Measurements from ENCODE around the gene FOXQ1.

Gene FOXQ1

GRCh38 chr6:1313767-1314503 lies 2.0 kb downstream of the FOXQ1 start (continued):
- TF ChIP-seq, protein P1, sequence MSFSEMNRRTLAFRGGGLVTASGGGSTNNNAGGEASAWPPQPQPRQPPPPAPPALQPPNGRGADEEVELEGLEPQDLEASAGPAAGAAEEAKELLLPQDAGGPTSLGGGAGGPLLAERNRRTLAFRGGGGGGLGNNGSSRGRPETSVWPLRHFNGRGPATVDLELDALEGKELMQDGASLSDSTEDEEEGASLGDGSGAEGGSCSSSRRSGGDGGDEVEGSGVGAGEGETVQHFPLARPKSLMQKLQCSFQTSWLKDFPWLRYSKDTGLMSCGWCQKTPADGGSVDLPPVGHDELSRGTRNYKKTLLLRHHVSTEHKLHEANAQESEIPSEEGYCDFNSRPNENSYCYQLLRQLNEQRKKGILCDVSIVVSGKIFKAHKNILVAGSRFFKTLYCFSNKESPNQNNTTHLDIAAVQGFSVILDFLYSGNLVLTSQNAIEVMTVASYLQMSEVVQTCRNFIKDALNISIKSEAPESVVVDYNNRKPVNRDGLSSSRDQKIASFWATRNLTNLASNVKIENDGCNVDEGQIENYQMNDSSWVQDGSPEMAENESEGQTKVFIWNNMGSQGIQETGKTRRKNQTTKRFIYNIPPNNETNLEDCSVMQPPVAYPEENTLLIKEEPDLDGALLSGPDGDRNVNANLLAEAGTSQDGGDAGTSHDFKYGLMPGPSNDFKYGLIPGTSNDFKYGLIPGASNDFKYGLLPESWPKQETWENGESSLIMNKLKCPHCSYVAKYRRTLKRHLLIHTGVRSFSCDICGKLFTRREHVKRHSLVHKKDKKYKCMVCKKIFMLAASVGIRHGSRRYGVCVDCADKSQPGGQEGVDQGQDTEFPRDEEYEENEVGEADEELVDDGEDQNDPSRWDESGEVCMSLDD (tag by site-specific recombination; IDR thresholded peaks at IDR 0.05) = peak; percentile 21; the same call in 1 of the 2 replicates
- TF ChIP-seq KLF16 (tag by site-specific recombination; IDR thresholded peaks at IDR 0.05) (no peak), HIC1 (tag by site-specific recombination; IDR thresholded peaks at IDR 0.05) (no peak), ZBTB7A (tag by site-specific recombination; IDR thresholded peaks at IDR 0.05; ENCODE audit: low read depth) (no peak), ZFP3 (tag by site-specific recombination; IDR thresholded peaks at IDR 0.05; ENCODE audit: low read depth) (no peak), ZNF350 (tag by site-specific recombination; IDR thresholded peaks at IDR 0.05) (no peak), ZNF544 (tag by site-specific recombination; IDR thresholded peaks at IDR 0.05) (no peak), ZNF610 (tag by site-specific recombination; IDR thresholded peaks at IDR 0.05; ENCODE audit: borderline replicate concordance) (0 out of 2 replicates have a peak, but pooled peaks have one; percentile 48), ZSCAN4 (tag by site-specific recombination; IDR thresholded peaks at IDR 0.05) (no peak), ZBTB8A (tag by site-specific recombination; IDR thresholded peaks at IDR 0.05) (peak; percentile 46; the same call in 1 of the 2 replicates), GFI1B (tag by site-specific recombination; IDR thresholded peaks at IDR 0.05) (no peak), ZNF830 (tag by site-specific recombination; IDR thresholded peaks at IDR 0.05; ENCODE audit: low read depth) (no peak), ZSCAN16 (tag by site-specific recombination; IDR thresholded peaks at IDR 0.05) (no peak), SP3 (tag by site-specific recombination; IDR thresholded peaks at IDR 0.05) (no peak), ZNF776 (tag by site-specific recombination; IDR thresholded peaks at IDR 0.05; ENCODE audit: borderline replicate concordance) (no peak), ZSCAN30 (tag by site-specific recombination; IDR thresholded peaks at IDR 0.05) (0 out of 2 replicates have a peak, but pooled peaks have one; percentile 39), ZNF660 (tag by site-specific recombination; IDR thresholded peaks at IDR 0.05) (0 out of 2 replicates have a peak, but pooled peaks have one; percentile 57), KLF1 (tag by site-specific recombination; IDR thresholded peaks at IDR 0.05) (no peak), ZBTB26 (tag by site-specific recombination; optimal IDR thresholded peaks at IDR 0.05) (peak; percentile 46), ZNF248 (tag by site-specific recombination; IDR thresholded peaks at IDR 0.05) (no peak), ZNF324 (tag by site-specific recombination; IDR thresholded peaks at IDR 0.05) (no peak)
- TF ChIP-seq, protein P2, sequence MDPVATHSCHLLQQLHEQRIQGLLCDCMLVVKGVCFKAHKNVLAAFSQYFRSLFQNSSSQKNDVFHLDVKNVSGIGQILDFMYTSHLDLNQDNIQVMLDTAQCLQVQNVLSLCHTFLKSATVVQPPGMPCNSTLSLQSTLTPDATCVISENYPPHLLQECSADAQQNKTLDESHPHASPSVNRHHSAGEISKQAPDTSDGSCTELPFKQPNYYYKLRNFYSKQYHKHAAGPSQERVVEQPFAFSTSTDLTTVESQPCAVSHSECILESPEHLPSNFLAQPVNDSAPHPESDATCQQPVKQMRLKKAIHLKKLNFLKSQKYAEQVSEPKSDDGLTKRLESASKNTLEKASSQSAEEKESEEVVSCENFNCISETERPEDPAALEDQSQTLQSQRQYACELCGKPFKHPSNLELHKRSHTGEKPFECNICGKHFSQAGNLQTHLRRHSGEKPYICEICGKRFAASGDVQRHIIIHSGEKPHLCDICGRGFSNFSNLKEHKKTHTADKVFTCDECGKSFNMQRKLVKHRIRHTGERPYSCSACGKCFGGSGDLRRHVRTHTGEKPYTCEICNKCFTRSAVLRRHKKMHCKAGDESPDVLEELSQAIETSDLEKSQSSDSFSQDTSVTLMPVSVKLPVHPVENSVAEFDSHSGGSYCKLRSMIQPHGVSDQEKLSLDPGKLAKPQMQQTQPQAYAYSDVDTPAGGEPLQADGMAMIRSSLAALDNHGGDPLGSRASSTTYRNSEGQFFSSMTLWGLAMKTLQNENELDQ (tag by site-specific recombination; IDR thresholded peaks at IDR 0.05; ENCODE audit: low read depth) = no peak
- TF ChIP-seq, protein P3, sequence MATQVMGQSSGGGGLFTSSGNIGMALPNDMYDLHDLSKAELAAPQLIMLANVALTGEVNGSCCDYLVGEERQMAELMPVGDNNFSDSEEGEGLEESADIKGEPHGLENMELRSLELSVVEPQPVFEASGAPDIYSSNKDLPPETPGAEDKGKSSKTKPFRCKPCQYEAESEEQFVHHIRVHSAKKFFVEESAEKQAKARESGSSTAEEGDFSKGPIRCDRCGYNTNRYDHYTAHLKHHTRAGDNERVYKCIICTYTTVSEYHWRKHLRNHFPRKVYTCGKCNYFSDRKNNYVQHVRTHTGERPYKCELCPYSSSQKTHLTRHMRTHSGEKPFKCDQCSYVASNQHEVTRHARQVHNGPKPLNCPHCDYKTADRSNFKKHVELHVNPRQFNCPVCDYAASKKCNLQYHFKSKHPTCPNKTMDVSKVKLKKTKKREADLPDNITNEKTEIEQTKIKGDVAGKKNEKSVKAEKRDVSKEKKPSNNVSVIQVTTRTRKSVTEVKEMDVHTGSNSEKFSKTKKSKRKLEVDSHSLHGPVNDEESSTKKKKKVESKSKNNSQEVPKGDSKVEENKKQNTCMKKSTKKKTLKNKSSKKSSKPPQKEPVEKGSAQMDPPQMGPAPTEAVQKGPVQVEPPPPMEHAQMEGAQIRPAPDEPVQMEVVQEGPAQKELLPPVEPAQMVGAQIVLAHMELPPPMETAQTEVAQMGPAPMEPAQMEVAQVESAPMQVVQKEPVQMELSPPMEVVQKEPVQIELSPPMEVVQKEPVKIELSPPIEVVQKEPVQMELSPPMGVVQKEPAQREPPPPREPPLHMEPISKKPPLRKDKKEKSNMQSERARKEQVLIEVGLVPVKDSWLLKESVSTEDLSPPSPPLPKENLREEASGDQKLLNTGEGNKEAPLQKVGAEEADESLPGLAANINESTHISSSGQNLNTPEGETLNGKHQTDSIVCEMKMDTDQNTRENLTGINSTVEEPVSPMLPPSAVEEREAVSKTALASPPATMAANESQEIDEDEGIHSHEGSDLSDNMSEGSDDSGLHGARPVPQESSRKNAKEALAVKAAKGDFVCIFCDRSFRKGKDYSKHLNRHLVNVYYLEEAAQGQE (tag by site-specific recombination; IDR thresholded peaks at IDR 0.05) = no peak
- TF ChIP-seq, protein P4, sequence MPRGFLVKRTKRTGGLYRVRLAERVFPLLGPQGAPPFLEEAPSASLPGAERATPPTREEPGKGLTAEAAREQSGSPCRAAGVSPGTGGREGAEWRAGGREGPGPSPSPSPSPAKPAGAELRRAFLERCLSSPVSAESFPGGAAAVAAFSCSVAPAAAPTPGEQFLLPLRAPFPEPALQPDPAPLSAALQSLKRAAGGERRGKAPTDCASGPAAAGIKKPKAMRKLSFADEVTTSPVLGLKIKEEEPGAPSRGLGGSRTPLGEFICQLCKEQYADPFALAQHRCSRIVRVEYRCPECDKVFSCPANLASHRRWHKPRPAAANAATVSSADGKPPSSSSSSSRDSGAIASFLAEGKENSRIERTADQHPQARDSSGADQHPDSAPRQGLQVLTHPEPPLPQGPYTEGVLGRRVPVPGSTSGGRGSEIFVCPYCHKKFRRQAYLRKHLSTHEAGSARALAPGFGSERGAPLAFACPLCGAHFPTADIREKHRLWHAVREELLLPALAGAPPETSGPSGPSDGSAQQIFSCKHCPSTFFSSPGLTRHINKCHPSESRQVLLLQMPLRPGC (tag by site-specific recombination; IDR thresholded peaks at IDR 0.05) = no peak
